Chondrocyte (in vitro differentiated cells): ENCODE measurements around the gene TRPM3. TPM values are rescaled to one million over a fixed set of nuclear protein-coding genes. Genes with fewer than 3 reads are reported as not detected.
"Not testable (repeated sequence)": the region's sequence is repeated elsewhere in the genome, so short reads cannot be mapped to it uniquely, and the experiment has no call there.

ENCODE experiments used
- DNase-seq: peaks from one replicate; pipeline ENCODE4 v3.0.0; 2021; ENCODE audit warnings: mixed read lengths, low spot score
- H3K27ac Mint-ChIP-seq: one replicate; pipeline ENCODE4 v1.8.0; 2021; ENCODE audit warnings: mild to moderate bottlenecking, moderate library complexity, mixed read lengths; ENCODE audit not compliant: unreplicated experiment
- H3K27me3 Mint-ChIP-seq: 2 replicates; pipeline ENCODE4 v1.8.0; 2021; ENCODE audit warnings: low read depth, mixed read lengths
- H3K36me3 Mint-ChIP-seq: 2 replicates; pipeline ENCODE4 v1.8.0; 2021; ENCODE audit warnings: low read depth, mixed read lengths
- H3K4me1 Mint-ChIP-seq: 2 replicates; pipeline ENCODE4 v1.8.0; 2021; ENCODE audit warnings: low read depth, mild to moderate bottlenecking, mixed read lengths
- H3K4me3 Mint-ChIP-seq: one replicate; pipeline ENCODE4 v1.8.0; 2021; ENCODE audit warnings: mild to moderate bottlenecking, moderate library complexity, mixed read lengths; ENCODE audit not compliant: unreplicated experiment
- H3K9me3 Mint-ChIP-seq: 2 replicates; pipeline ENCODE4 v1.8.0; 2021; ENCODE audit warnings: low read depth, mixed read lengths
- CTCF ChIP-seq: fragments of 200-600 bp; sonication (generic); IDR thresholded peaks from 2 replicates; pipeline ENCODE4 v1.5.0; 2021; ENCODE audit warnings: antibody characterized with exemption, mild to moderate bottlenecking, moderate library complexity
- total RNA-seq: library from RNA; stranded (reverse); gene quantifications from 3 replicates; pipeline ENCODE4 v1.2.1, GENCODE V29; 2021

Gene TRPM3
- total RNA-seq, 1 donor from 2014 or later, result not detected

DNA sequence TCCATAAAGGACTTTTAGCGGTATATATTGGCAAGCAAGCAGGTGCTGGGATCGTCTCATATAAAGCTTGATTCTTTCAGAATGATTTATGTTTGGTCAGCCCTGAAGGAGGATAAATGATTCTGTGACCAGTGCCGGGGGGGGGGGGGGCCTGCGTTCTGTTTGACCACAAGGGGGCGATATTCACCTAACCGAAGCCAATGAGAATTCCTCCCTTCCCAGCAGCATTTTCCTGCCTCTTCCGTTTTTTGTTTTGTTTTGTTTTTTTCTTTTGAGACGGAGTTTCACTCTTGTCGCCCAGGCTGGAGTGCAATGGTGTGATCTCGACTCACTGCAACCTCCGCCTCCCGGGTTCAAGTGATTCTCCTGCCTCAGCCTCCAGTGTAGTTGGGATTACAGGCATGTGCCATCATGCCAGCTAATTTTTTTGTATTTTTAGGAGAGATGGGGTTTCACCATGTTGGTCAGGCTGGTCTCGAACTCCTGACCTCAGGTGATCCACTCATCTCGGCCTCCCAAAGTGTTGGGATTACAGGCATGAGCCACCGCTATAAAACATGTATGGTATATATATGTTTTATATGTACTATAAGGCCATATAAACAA lies 492.2 kb downstream of the TRPM3 start:
- H3K4me3 Mint-ChIP-seq, H3K27ac Mint-ChIP-seq, DNase-seq, H3K9me3 Mint-ChIP-seq, H3K27me3 Mint-ChIP-seq, H3K4me1 Mint-ChIP-seq, H3K36me3 Mint-ChIP-seq: not testable (repeated sequence)
- TF ChIP-seq CTCF, result peak; percentile 64

GRCh38 chr9:70625078-70625477 lies 496.3 kb downstream of the TRPM3 start:
- no peaks in the 10 kb centered on the region for H3K4me1 Mint-ChIP-seq

DNA sequence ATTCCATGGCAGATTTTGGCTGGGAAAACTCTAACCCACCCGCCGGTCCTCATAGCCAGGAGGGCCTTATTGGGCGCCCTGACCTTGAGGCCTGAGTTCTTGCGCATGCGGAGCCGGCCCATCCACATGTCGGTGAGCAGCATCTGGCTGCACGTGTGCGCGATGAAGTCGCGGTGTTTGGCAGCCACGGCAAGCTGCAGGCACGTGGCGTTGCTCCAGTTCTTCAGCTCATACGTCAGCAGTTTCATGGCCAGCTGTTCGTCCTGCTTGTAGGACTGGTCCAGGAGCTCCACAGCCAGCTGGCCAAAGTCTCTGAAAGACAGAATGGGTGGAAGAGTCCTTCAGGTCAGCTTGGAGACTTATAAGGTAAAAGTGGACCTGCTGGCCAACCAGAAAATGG lies 502.6 kb downstream of the TRPM3 start:
- no peaks in the 10 kb centered on the region for H3K27me3 Mint-ChIP-seq
- no peak for TF ChIP-seq CTCF
- H3K36me3 Mint-ChIP-seq, result peaks cover 1% of the 10 kb centered on the region
- H3K4me1 Mint-ChIP-seq, result peaks cover 16% of the 10 kb centered on the region
- peaks cover 7% of the 10 kb centered on the region for H3K9me3 Mint-ChIP-seq
- no peak overlapping the region for H3K4me3 Mint-ChIP-seq
- H3K27ac Mint-ChIP-seq, result no peak overlapping the region
- no peak for DNase-seq

More at GRCh38 chr9:70625078-70625477, 496.3 kb downstream of the TRPM3 start:
- no peak overlapping the region for H3K27ac Mint-ChIP-seq
- no peak for TF ChIP-seq CTCF
- H3K4me3 Mint-ChIP-seq, result no peak overlapping the region
- no peaks in the 10 kb centered on the region for H3K36me3 Mint-ChIP-seq
- DNase-seq, result no peak
- H3K9me3 Mint-ChIP-seq, result peaks cover 7% of the 10 kb centered on the region
- H3K27me3 Mint-ChIP-seq, result no peaks in the 10 kb centered on the region

- Mint-ChIP-seq H3K4me1 (peaks cover 32% of the 10 kb centered on the region), H3K27me3 (no peaks in the 10 kb centered on the region), H3K4me3 (no peak overlapping the region), H3K36me3 (peaks cover 1% of the 10 kb centered on the region), H3K9me3 (peaks cover 5% of the 10 kb centered on the region), H3K27ac (no peak overlapping the region)
- TF ChIP-seq CTCF, result no peak
- no peak for DNase-seq
Measured at GRCh38 chr9:70617033-70617828, 504.2 kb downstream of the TRPM3 start.

DNA sequence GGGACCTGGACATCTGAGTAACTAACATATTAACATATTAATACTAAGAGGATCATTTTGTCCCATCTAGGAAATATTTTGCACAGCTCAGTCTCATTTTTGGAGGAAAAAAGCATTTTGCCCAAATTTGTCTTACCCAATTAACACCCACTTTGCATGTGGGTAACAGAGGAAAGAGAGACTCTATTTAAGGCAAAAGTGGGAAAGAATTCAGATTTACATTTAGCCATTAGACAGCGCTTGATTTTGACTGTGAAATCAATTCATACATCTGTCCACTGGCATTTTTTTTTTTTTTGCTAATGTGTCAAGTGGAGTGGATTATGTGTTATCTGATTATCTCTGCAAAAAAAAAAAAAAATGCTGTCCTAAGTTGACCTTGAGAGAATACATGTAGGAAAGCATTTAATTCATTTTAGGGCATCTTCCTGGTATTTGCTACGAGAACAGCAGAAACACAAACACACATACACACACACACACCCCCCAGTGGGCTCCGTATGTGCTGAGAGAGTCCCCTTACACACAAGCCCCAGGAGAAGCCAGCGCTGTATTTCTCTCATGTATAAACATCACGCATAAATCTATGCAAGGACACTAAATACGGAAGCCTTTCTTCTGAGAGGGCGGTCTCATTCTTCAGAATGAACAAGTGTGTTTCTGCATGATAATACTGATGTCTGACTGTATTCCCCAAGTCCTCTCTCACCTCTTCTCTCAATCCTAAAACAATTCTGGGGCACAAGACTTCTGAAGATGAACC lies 505.0 kb downstream of the TRPM3 start:
- no peak for DNase-seq
- Mint-ChIP-seq H3K9me3 (no peaks in the 10 kb centered on the region), H3K4me1 (peaks cover 35% of the 10 kb centered on the region), H3K4me3 (no peak overlapping the region), H3K27ac (no peak overlapping the region), H3K27me3 (no peaks in the 10 kb centered on the region), H3K36me3 (peaks cover 1% of the 10 kb centered on the region)
- no peak for TF ChIP-seq CTCF
